ENCODE data around the gene IL17RC.

IL17RC gene

DNA sequence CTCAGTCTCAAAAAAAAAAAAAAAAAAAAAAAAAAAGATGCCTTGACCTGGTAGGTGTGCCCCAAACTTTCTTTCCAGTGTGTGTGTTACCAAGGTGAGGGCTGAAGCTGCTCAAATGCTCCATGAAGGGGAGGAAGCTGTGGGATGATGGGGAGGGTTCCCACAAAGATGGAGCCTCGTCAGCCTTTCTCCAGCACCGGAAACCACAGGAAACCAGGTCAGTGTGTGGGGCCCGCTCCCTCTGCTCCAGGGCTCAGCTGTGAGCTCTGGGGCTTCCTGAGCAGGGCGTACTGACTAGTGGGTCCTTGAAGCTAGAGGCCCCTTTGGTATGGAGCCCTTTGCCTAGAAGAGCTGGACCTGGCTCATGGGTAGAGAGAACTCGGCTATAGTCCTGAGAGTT, 14.9 kb upstream of the IL17RC start:
- ChIA-PET CTCF (interaction anchor here (0.6 to 1.3 kb wide), 3 partner anchors 11 to 45 kb away, joined by 3 read pairs; no protein-coding TSS in a partner anchor), POLR2A (ENCODE audit: low non-redundant PET) (interaction anchor here (1.5 kb wide), 1 partner anchor 15 kb away, joined by 3 read pairs; the partner anchor contains the start of gene IL17RC)
- TF ChIP-seq, protein P1, sequence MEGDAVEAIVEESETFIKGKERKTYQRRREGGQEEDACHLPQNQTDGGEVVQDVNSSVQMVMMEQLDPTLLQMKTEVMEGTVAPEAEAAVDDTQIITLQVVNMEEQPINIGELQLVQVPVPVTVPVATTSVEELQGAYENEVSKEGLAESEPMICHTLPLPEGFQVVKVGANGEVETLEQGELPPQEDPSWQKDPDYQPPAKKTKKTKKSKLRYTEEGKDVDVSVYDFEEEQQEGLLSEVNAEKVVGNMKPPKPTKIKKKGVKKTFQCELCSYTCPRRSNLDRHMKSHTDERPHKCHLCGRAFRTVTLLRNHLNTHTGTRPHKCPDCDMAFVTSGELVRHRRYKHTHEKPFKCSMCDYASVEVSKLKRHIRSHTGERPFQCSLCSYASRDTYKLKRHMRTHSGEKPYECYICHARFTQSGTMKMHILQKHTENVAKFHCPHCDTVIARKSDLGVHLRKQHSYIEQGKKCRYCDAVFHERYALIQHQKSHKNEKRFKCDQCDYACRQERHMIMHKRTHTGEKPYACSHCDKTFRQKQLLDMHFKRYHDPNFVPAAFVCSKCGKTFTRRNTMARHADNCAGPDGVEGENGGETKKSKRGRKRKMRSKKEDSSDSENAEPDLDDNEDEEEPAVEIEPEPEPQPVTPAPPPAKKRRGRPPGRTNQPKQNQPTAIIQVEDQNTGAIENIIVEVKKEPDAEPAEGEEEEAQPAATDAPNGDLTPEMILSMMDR (conservative IDR thresholded peaks at IDR 0.05; ENCODE audit: low read depth): no peak
- H3K27ac ChIP-seq: peak overlapping the region; percentile 71
- DNase-seq (ENCODE audit: low spot score): no peak

DNA sequence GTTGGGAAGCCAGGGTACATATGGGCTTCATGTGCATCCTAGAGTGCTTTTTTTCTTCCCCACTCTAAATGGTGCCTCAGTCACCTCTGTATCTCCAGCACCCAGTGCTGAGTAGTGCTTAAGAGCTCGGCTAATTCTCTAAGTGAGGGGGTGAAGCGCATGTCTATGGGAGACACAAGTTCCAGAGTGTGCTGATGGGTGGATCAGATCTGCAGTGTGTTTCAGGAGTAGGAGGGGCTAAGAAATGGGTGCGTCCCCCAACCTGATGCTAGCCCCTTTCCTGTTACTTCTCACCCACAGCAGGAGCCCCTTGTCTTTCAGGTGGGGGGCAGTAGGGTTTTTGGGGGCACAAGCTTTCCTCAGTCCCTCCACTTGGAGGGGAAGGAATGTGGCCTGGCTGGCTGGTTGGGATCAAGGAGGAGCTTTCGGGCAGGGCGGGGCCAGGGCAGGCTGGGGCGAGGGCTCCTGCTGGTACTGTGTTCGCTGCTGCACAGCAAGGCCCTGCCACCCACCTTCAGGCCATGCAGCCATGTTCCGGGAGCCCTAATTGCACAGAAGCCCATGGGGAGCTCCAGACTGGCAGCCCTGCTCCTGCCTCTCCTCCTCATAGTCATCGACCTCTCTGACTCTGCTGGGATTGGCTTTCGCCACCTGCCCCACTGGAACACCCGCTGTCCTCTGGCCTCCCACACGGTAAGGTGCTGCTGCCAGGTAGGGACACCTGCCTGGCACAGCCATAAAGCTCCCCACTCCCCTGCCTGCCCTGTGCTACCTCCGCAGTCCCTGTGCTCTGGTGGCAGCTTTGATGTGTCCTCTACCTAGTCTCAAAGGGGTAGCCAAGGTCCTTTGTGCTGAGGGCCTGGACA, 14.3 kb upstream of the IL17RC start, which contains the start of gene IL17RE:
Gene IL17RE, plus strand, starts transcription at position 477 of the 866 bp plus-strand sequence. Its CDS starts 85 bp downstream, at position 562.
- ChIA-PET POLR2A (ENCODE audit: low non-redundant PET) (interaction anchor here (1.5 kb wide), 1 partner anchor 14 kb away, joined by 3 read pairs; the partner anchor contains the start of gene IL17RC), CTCF (interaction anchor here (0.9 to 1.3 kb wide), 3 partner anchors 10 to 44 kb away, joined by 3 read pairs; no protein-coding TSS in a partner anchor)
- peak; percentile 30 for DNase-seq (ENCODE audit: low spot score)
- peak within 1 kb of the TSS; percentile 71 for H3K27ac ChIP-seq
- TF ChIP-seq, protein P1 (conservative IDR thresholded peaks at IDR 0.05; ENCODE audit: low read depth): no peak

DNA sequence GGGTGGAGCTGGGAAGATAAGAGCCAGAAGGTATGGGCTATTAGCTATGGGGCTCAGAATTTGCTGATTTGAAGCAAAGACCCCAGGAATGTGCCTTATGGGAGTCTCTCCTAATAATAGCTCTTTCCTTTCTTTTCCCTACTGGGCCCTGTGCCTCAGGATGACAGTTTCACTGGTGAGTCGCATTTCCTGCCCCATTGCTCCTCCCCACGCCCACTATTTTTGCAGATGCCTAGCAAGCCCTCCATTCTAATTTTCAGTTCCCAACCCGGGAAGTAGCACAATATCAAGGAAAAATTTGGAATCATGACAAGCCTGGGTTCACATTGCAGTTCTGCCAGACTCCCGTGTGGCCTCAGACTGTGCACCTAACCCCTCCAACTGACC, 13.7 kb upstream of the IL17RC start:
- ChIA-PET CTCF (interaction anchor here (0.9 to 1.3 kb wide), 2 partner anchors 9 to 19 kb away, joined by 3 read pairs; no protein-coding TSS in a partner anchor), POLR2A (ENCODE audit: low non-redundant PET) (interaction anchor here (1.5 kb wide), 1 partner anchor 13 kb away, joined by 3 read pairs; the partner anchor contains the start of gene IL17RC)
- DNase-seq (ENCODE audit: low spot score): no peak
- H3K27ac ChIP-seq: peak overlapping the region; percentile 71
- TF ChIP-seq, protein P1 (conservative IDR thresholded peaks at IDR 0.05; ENCODE audit: low read depth): no peak

DNA sequence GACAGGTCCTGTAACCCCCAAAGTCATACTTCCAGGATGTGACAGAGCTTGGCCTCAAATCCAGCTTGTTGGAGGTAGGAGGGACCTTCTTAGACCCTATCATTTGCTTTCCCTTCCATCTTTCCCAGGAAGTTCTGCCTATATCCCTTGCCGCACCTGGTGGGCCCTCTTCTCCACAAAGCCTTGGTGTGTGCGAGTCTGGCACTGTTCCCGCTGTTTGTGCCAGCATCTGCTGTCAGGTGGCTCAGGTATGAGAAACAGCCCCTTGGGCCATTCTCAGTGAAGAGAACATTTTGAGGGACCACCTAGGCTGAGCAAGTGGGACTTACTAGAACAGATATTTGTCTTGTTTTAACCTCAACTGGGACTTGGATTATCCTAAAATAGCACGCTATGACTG, 13.0 kb upstream of the IL17RC start:
- no peak overlapping the region for H3K27ac ChIP-seq
- ChIA-PET CTCF (no interaction called here), POLR2A (ENCODE audit: low non-redundant PET) (no interaction called here)
- no peak for DNase-seq (ENCODE audit: low spot score)
- TF ChIP-seq, protein P1 (conservative IDR thresholded peaks at IDR 0.05; ENCODE audit: low read depth): no peak

DNA sequence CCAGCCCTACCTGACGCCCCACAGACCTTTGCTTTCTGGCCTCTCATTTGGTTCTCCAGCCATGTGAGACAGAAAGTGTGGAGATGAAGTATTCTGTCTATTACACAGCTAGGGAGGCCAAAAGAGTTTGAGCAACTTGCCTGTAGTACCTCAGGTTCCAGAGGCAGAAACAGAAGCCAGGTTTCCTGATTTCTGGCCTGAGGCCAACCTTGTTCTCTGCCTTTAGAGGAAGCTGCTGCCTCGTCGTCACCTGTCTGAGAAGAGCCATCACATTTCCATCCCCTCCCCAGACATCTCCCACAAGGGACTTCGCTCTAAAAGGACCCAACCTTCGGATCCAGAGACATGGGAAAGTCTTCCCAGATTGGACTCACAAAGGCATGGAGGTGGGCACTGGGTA, 10.4 kb upstream of the IL17RC start:
- TF ChIP-seq, protein P1 (conservative IDR thresholded peaks at IDR 0.05; ENCODE audit: low read depth): no peak
- ChIA-PET POLR2A (ENCODE audit: low non-redundant PET) (no interaction called here), CTCF (no interaction called here)
- no peak for DNase-seq (ENCODE audit: low spot score)
- H3K27ac ChIP-seq: no peak overlapping the region

DNA sequence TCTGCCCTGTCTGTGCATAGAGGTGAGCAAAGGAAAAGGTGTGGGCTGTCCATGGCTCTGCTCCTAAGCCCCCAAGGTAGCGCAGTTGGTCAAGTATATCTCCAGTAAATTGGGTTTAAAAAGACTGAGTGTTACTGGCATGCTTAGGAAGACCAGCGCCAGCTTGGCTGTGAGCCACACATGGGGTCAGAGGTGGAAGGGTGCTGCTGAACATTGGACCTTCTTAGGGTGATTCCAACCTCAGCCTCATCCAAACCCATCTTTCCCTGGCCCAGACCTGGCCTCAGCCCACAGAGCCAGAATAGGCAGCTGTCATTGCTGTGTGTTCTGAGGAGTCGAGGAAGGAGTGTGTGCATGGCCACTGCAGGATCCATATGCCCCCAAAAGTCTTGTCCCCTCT, 8.6 kb upstream of the IL17RC start:
- ChIA-PET POLR2A (ENCODE audit: low non-redundant PET) (no interaction called here), CTCF (no interaction called here)
- TF ChIP-seq, protein P1 (conservative IDR thresholded peaks at IDR 0.05; ENCODE audit: low read depth): no peak
- H3K27ac ChIP-seq: no peak overlapping the region
- no peak for DNase-seq (ENCODE audit: low spot score)
